Fibroblast of lung (primary cell): ENCODE results near the gene MRPL39. TPM values are rescaled to one million over a fixed set of nuclear protein-coding genes. Genes with fewer than 3 reads are reported as not detected.

Source experiments
- DNase-seq, 2 donors: peaks; one replicate each; pipeline versions ENCODE4 v3.0.0 to v3.0.0-alpha.2; 2010; ENCODE audit warnings: low read depth in 2 of 2
- H2AFZ ChIP-seq: 2 replicates; pipeline ENCODE4 v1.5.1; 2012; ENCODE audit warnings: low read length, control low read depth, inconsistent platforms
- H3K27ac ChIP-seq: 2 replicates; pipeline ENCODE4 v1.5.1; 2011; ENCODE audit warnings: low read length, control low read depth; ENCODE audit not compliant: insufficient read depth
- H3K27me3 ChIP-seq: 2 replicates; pipeline ENCODE4 v1.5.1; 2011; ENCODE audit warnings: mild to moderate bottlenecking, low read length; ENCODE audit not compliant: control insufficient read depth, insufficient read depth
- H3K36me3 ChIP-seq: 2 replicates; pipeline ENCODE4 v1.5.1; 2011; ENCODE audit warnings: low read length; ENCODE audit not compliant: control insufficient read depth, insufficient read depth
- H3K4me1 ChIP-seq: 2 replicates; pipeline ENCODE4 v1.5.1; 2011; ENCODE audit warnings: low read length; ENCODE audit not compliant: control insufficient read depth, insufficient read depth; ENCODE audit errors: extremely low read depth
- H3K4me2 ChIP-seq: 2 replicates; pipeline ENCODE4 v1.5.1; 2011; ENCODE audit warnings: low read length, control low read depth; ENCODE audit not compliant: insufficient read depth; ENCODE audit errors: extremely low read depth
- H3K4me3 ChIP-seq, 4 experiments: fragments of 200-600 bp in 1 of 4; sonication (generic) in 1 of 4; replicated peaks in 1 of 4; 2 replicates each; pipeline ENCODE4 v1.5.1; 2011 to 2016; ENCODE audit warnings: low read length in 4 of 4, low read depth in 3 of 4, mild to moderate bottlenecking in 3 of 4, control low read depth in 2 of 4, inconsistent platforms in 1 of 4, mixed read lengths in 1 of 4; ENCODE audit not compliant: insufficient read depth in 1 of 4; ENCODE audit errors: control extremely low read depth in 1 of 4
- H3K79me2 ChIP-seq: 2 replicates; pipeline ENCODE4 v1.5.1; 2012; ENCODE audit warnings: mild to moderate bottlenecking, low read length, inconsistent platforms; ENCODE audit not compliant: control insufficient read depth, insufficient read depth
- H3K9ac ChIP-seq: 2 replicates; pipeline ENCODE4 v1.5.1; 2011; ENCODE audit warnings: mild to moderate bottlenecking, low read length, control low read depth; ENCODE audit not compliant: insufficient read depth
- H3K9me3 ChIP-seq: 2 replicates; pipeline ENCODE4 v1.5.1; 2012; ENCODE audit warnings: low read depth, low read length; ENCODE audit not compliant: control insufficient read depth, insufficient read depth
- H4K20me1 ChIP-seq: 2 replicates; pipeline ENCODE4 v1.5.1; 2011; ENCODE audit warnings: low read length; ENCODE audit not compliant: control insufficient read depth, insufficient read depth; ENCODE audit errors: extremely low read depth
- CTCF ChIP-seq, 2 donors: IDR thresholded peaks in 1 of 2; conservative IDR thresholded peaks in 1 of 2; 1 replicate in 1 of 2; 2 replicates in 1 of 2; pipeline ENCODE4 v1.5.1; 2011 to 2012; ENCODE audit warnings: low read length in 2 of 2, control low read depth in 1 of 2, inconsistent platforms in 1 of 2, low read depth in 1 of 2, mild to moderate bottlenecking in 1 of 2
- EZH2 ChIP-seq: IDR thresholded peaks from 2 replicates; pipeline ENCODE4 v1.5.1; 2012; ENCODE audit warnings: low read length, control low read depth, mild to moderate bottlenecking; ENCODE audit errors: missing control alignments
- polyA plus RNA-seq, 2 donors: library from polyadenylated mRNA; depleted of rRNA in 1 of 2; stranded (reverse) in 1 of 2; unstranded in 1 of 2; fragments of >200 nt; gene quantifications; 2 replicates each; pipeline ENCODE4 v1.2.1, GENCODE V29; 2011 to 2012; ENCODE audit warnings: missing spikeins in 1 of 2
- total RNA-seq: library from RNA; depleted of rRNA; stranded (reverse); fragments of >200 nt; gene quantifications from 2 replicates; pipeline ENCODE4 v1.2.1, GENCODE V29; 2014

MRPL39 gene
- total and polyA plus RNA-seq, 2 donors (not counting 1 experiment from before 2014, with no cell fraction given) = 30.5 to 34.5 TPM

- DNase-seq = no peak
- peaks cover 2% of the 10 kb centered on the region for H3K36me3 ChIP-seq
- no peaks in the 10 kb centered on the region for H4K20me1 ChIP-seq
- H3K9ac ChIP-seq = no peak overlapping the region
- H3K27me3 ChIP-seq = no peaks in the 10 kb centered on the region
- H2AFZ ChIP-seq = no peak overlapping the region
- no peak overlapping the region for H3K4me2 ChIP-seq
- TF ChIP-seq CTCF (conservative IDR thresholded peaks at IDR 0.05 in 1 of 2, IDR thresholded peaks at IDR 0.05 in 1 of 2; ENCODE audit: low read depth in 1 of 2, low read length in 2 of 2) (no peak), EZH2 (no peak)
- H3K79me2 ChIP-seq = peaks cover 36% of the 10 kb centered on the region
- H3K27ac ChIP-seq = no peak overlapping the region
- no peaks in the 10 kb centered on the region for H3K9me3 ChIP-seq
- H3K4me3 ChIP-seq = no peak overlapping the region
- H3K4me1 ChIP-seq = no peaks in the 10 kb centered on the region
Measured at GRCh38 chr21:25560891-25561290, 46.4 kb downstream of the MRPL39 start.

GRCh38 chr21:25560271-25560685 lies 47.0 kb downstream of the MRPL39 start:
- peak in 1 of 2 donors; percentile 34 for DNase-seq
- no peak for TF ChIP-seq EZH2
- TF ChIP-seq CTCF (conservative IDR thresholded peaks at IDR 0.05 in 1 of 2, IDR thresholded peaks at IDR 0.05 in 1 of 2; ENCODE audit: low read depth in 1 of 2, low read length in 2 of 2) = no peak
- H3K36me3 ChIP-seq = peaks cover 1% of the 10 kb centered on the region
- no peaks in the 10 kb centered on the region for H3K27me3 ChIP-seq
- no peak overlapping the region for H3K4me3 ChIP-seq
- no peak overlapping the region for H2AFZ ChIP-seq
- H3K9ac ChIP-seq = no peak overlapping the region
- H3K27ac ChIP-seq = no peak overlapping the region
- no peaks in the 10 kb centered on the region for H3K4me1 ChIP-seq
- no peaks in the 10 kb centered on the region for H3K9me3 ChIP-seq
- no peak overlapping the region for H3K4me2 ChIP-seq
- H4K20me1 ChIP-seq = no peaks in the 10 kb centered on the region
- peaks cover 30% of the 10 kb centered on the region for H3K79me2 ChIP-seq

- Histone ChIP-seq H3K79me2 (peaks cover 26% of the 10 kb centered on the region), H3K27ac (no peak overlapping the region), H3K9me3 (no peaks in the 10 kb centered on the region), H3K4me2 (no peak overlapping the region), H2AFZ (no peak overlapping the region), H3K9ac (no peak overlapping the region), H3K27me3 (no peaks in the 10 kb centered on the region), H3K4me1 (no peaks in the 10 kb centered on the region), H3K4me3 (no peak overlapping the region), H4K20me1 (no peaks in the 10 kb centered on the region), H3K36me3 (no peaks in the 10 kb centered on the region)
- TF ChIP-seq CTCF (conservative IDR thresholded peaks at IDR 0.05 in 1 of 2, IDR thresholded peaks at IDR 0.05 in 1 of 2; ENCODE audit: low read depth in 1 of 2, low read length in 2 of 2) (no peak), EZH2 (no peak)
- no peak for DNase-seq
Measured at GRCh38 chr21:25559746-25560145, 47.5 kb downstream of the MRPL39 start.
